Mesodermal cell (in vitro differentiated cells): ENCODE measurements around the gene DNAAF2.
"Not testable (repeated sequence)": the region's sequence is repeated elsewhere in the genome, so short reads cannot be mapped to it uniquely, and the experiment has no call there.

Source experiments
- H3K27ac ChIP-seq: 2 replicates; pipeline ENCODE4 v1.7.0; 2013; ENCODE audit warnings: mild to moderate bottlenecking, low read depth, low read length, moderate library complexity; ENCODE audit not compliant: severe bottlenecking
- H3K36me3 ChIP-seq: 2 replicates; pipeline ENCODE4 v1.7.1; 2013; ENCODE audit warnings: mild to moderate bottlenecking, low read length, moderate library complexity; ENCODE audit not compliant: control insufficient read depth, insufficient read depth
- H3K4me1 ChIP-seq: one replicate; pipeline ENCODE4 v1.7.1; 2013; ENCODE audit warnings: mild to moderate bottlenecking, low read length; ENCODE audit not compliant: insufficient read depth, control insufficient read depth, poor library complexity, severe bottlenecking
- H3K4me3 ChIP-seq: 2 replicates; pipeline ENCODE4 v1.7.0; 2013; ENCODE audit warnings: low read length, control low read depth, mild to moderate bottlenecking; ENCODE audit not compliant: insufficient read depth, poor library complexity, severe bottlenecking; ENCODE audit errors: extremely low read depth
- H3K9me3 ChIP-seq: 2 replicates; pipeline ENCODE4 v1.7.1; 2013; ENCODE audit warnings: mild to moderate bottlenecking, low read length, moderate library complexity; ENCODE audit not compliant: control insufficient read depth
- WGBS, 2 experiments: methylation state at CpG; one replicate each; pipeline ENCODE4 v1.1.5; 2013; ENCODE audit warnings: missing lambda C conversion rate in 2 of 2; ENCODE audit not compliant: insufficient coverage in 2 of 2; 5-methylcytosine and 5-hydroxymethylcytosine counted together

Gene DNAAF2

DNA sequence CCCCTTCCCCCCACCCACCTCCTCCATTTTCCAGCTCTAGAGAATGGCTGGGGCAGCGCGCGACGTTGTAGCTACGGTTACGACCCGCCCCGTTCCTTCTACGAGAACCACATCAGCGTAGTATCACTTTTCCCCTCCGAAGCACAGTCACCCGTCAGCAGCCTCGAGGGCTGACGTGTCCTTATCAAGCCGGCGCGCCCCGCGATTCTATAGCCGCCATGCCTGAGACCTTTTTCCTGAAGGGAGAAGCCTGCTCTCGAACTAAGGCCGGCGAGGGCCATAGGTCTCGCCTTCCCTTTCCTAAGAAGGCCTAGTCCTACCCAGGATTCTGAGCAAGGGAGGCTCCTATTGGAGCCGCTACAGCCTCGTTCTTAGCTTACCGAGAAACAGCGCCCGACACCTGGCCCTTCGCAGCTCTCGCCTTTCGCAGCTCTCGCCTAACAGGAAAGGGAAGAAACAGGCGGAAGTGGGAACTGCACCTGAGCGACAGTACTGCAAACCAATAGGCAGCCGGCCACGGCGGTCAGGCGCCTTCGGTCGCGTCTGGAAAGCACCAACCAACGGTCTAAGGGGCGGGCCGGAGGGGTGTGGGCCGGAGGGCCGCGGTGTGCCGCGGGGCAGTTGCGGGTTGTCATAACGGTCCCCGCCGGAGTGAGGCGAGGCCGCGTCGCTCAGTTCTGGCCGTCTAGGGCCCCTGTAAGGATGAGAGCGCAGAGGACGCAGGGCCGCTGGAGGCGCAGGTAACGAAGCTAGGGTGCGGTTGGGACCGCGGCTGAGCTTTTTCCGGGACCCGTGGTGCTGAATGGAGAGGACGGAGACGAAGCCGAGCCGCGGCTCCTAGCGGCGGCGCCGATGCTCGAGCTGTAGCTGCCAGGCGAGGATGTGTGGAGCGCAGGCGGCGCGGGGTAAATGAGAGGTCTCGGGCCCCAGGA lies 14.6 kb downstream of the DNAAF2 start, which contains the start of the genes MGAT2 and RPL36AL:
TSS of gene MGAT2 (plus strand) at position 618 of the 932 bp plus-strand sequence. CDS start 470 bp downstream, outside the sequence.
TSS of gene RPL36AL (minus strand) at position 445 of the 932 bp plus-strand sequence. CDS start 1,522 bp downstream, outside the sequence.
- WGBS, 2 experiments: 0 to 1% methylated on average over 56 to 67 of the region's 85 CpGs
- H3K4me3 ChIP-seq: peak within 1 kb of the TSS; percentile 91
- peaks cover 40% of the 10 kb centered on the region for H3K36me3 ChIP-seq
- H3K4me1 ChIP-seq: peaks cover 6% of the 10 kb centered on the region
- peak within 1 kb of the TSS; percentile 97 for H3K27ac ChIP-seq
- no peaks in the 10 kb centered on the region for H3K9me3 ChIP-seq

DNA sequence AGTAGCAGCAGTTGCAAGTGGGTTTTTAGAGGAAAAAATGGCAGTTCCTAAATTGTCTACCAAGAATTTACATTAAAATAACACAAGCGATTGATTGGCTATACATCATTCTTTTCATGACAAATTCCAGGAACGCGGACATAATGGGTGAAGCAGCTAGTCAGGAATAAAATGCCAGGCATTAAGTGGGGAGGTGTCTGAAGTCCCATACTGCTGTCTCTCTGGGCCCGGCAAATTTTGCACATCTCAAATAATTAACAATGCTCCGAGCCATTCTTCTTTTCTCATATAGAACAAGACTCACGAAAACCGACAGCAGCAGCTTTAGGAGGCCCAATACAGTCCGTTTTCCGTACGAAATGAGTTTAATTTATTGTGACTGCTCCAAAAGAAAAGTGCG lies 15.3 kb downstream of the DNAAF2 start:
- no peaks in the 10 kb centered on the region for H3K9me3 ChIP-seq
- H3K36me3 ChIP-seq: peaks cover 45% of the 10 kb centered on the region
- WGBS, 2 experiments: 0% methylated on average over 1 to 6 of the region's 11 CpGs
- H3K4me3 ChIP-seq: peak overlapping the region; percentile 91
- H3K4me1 ChIP-seq: peaks cover 6% of the 10 kb centered on the region
- H3K27ac ChIP-seq: peak overlapping the region; percentile 97

DNA sequence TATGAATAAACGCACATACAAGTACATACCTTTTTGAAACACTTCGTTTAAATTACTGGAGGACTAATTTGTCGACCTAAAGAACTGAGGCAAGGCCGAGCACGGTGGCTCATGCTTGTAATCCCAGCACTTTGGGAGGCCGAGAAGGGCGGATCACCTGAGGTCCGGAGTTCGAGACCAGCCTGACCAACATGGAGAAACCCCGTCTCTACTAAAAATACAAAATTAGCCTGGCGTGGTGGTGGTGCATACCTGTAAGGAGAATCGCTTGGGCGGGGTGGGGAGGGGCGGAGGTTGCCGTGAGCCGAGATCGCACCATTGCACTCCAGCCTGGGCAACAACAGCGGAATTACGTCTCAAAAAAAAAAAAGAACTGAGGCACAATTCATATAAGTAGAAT lies 15.8 kb downstream of the DNAAF2 start:
- H3K9me3 ChIP-seq, H3K4me1 ChIP-seq: not testable (repeated sequence)
- H3K36me3 ChIP-seq: peaks cover 46% of the 10 kb centered on the region
- H3K4me3 ChIP-seq: peak overlapping the region; percentile 91
- WGBS, 2 experiments: 70 to 74% methylated on average over 11 to 12 of the region's 19 CpGs
- H3K27ac ChIP-seq: peak overlapping the region; percentile 97

DNA sequence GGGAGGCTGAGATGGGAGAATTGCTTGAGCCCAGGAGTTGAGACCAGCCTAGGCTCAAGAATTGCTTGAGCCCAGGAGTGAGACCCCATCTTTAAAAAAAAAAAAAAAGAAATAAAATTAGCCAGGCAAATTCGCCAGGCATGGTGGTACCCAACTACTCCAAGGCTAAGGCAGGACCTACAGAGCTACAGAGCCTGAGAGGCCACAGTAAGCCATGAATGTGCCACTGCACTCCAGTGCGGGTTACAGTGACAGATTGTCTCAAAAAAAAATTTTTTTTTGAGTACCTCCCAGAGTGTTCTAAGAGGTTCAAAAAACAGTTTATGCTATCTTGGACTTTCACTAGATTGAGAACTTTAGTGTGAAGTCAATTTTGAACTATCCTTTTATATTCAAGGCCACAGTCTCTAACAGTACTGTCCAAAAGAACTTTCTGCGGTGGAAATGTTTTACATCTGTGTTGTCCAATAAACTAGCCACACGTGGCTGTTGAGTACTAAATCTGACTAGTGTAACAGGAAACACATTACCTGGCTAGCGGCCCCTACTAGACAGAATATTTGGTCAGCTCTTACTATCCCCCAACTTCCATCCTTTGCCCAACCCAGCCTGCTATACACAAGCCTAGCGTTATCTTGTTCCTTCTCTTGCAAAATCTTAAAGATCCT lies 17.1 kb downstream of the DNAAF2 start:
- no peak overlapping the region for H3K27ac ChIP-seq
- H3K4me1 ChIP-seq: peaks cover 6% of the 10 kb centered on the region
- peaks cover 44% of the 10 kb centered on the region for H3K36me3 ChIP-seq
- H3K9me3 ChIP-seq: no peaks in the 10 kb centered on the region
- WGBS, 2 experiments: 94 to 96% methylated on average over 2 to 6 of the region's 6 CpGs
- no peak overlapping the region for H3K4me3 ChIP-seq

DNA sequence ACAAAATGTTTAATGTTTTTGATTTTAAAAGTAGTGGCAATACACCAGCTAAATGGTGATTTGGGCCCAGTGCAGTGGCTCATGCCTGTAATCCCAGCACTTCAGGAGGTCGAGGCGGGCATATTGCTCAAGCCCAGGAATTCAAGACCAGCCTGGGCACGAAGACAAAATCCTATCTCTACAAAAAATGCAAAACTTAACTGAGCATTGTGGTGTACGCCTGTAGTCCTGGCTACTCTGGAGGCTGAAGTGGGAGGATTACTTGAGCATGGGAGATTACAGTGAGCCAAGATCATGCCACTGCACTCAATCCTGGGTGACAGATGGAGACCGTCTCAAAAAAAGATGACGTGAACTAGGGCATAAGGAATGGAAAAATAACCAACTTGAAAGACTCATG lies 19.3 kb downstream of the DNAAF2 start:
- no peak overlapping the region for H3K27ac ChIP-seq
- WGBS, 2 experiments: 94 to 100% methylated on average over 3 to 4 of the region's 6 CpGs

DNA sequence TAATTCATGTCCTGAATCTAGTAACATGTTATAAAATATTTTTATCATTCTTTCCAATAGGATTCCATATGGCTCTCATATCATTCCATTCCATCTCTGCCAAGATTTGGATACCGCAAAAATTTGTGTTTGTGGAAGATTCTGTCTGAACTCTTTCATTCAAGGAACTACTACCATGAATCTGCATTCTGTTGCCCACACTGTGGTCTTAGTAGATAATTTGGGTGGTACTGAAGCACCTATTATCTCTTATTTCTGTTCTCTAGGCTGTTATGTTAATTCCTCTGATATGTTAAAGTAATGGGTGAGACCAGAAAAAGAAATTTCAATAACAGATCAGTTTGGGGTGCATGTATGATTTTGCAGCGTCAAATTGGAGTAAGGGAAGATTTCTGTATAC lies 20.8 kb downstream of the DNAAF2 start:
- Histone ChIP-seq H3K4me1 (no peaks in the 10 kb centered on the region), H3K4me3 (no peak overlapping the region), H3K9me3 (no peaks in the 10 kb centered on the region), H3K27ac (no peak overlapping the region), H3K36me3 (peaks cover 49% of the 10 kb centered on the region)
- no CpG with 5 or more reads among the region's 2 CpGs for WGBS, 2 experiments

More for the DNA sequence above, 19.3 kb downstream of the DNAAF2 start:
- Histone ChIP-seq H3K9me3 (no peaks in the 10 kb centered on the region), H3K36me3 (peaks cover 43% of the 10 kb centered on the region), H3K4me1 (no peaks in the 10 kb centered on the region), H3K4me3 (no peak overlapping the region)

- WGBS, 2 experiments: 93% methylated on average over 7 to 8 of the region's 8 CpGs
- H3K9me3 ChIP-seq: no peaks in the 10 kb centered on the region
- peaks cover 47% of the 10 kb centered on the region for H3K36me3 ChIP-seq
- H3K27ac ChIP-seq: no peak overlapping the region
- peaks cover 5% of the 10 kb centered on the region for H3K4me1 ChIP-seq
- no peak overlapping the region for H3K4me3 ChIP-seq
These were observed 22.4 kb downstream of the DNAAF2 start for GRCh38 chr14:49612671-49613070.

DNA sequence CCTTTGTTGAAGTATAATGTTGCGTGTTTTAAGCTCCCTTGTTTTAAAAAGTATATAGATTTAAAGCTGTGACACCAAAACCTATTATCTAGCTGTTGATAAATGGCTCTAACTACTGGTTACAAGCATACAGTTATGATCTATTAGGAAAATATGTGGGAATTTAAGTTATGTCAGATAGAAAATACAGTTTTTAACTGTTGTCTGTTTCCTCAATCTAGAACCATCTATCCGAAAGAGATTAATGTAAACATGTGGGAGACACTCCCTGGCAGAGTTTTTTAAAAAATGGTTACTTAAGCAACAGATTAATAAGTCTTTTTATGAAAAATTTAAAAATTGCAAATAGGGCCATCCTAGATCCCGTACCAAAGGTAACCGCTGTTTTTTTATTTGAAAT lies 22.8 kb downstream of the DNAAF2 start:
- H3K4me3 ChIP-seq: no peak overlapping the region
- no peaks in the 10 kb centered on the region for H3K9me3 ChIP-seq
- H3K4me1 ChIP-seq: peaks cover 5% of the 10 kb centered on the region
- WGBS, 2 experiments: 100% methylated on average over 1 to 2 of the region's 4 CpGs
- H3K27ac ChIP-seq: no peak overlapping the region
- H3K36me3 ChIP-seq: peaks cover 47% of the 10 kb centered on the region

DNA sequence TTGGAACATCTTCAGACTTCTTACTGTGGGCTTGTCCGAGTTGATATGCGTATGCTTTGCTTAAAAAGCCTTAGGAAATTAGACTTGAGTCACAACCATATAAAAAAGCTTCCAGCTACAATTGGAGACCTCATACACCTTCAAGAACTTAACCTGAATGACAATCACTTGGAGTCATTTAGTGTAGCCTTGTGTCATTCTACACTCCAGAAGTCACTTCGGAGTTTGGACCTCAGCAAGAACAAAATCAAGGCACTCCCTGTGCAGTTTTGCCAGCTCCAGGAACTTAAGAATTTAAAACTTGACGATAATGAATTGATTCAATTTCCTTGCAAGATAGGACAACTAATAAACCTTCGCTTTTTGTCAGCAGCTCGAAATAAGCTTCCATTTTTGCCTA lies 27.5 kb downstream of the DNAAF2 start:
- Histone ChIP-seq H3K4me3 (no peak overlapping the region), H3K27ac (no peak overlapping the region), H3K4me1 (peaks cover 5% of the 10 kb centered on the region), H3K36me3 (peaks cover 64% of the 10 kb centered on the region), H3K9me3 (no peaks in the 10 kb centered on the region)
- WGBS, 2 experiments: 81 to 90% methylated on average over 4 to 6 of the region's 6 CpGs

GRCh38 chr14:49598485-49599300 lies 36.4 kb downstream of the DNAAF2 start, which contains the start of gene LRR1:
Gene LRR1, plus strand, starts transcription at chr14:49598940. Its CDS starts 81 bp downstream, at chr14:49599021.
- H3K4me3 ChIP-seq: peak within 1 kb of the TSS; percentile 88
- no peaks in the 10 kb centered on the region for H3K9me3 ChIP-seq
- 0% methylated on average over 48 to 75 of the region's 77 CpGs for WGBS, 2 experiments
- H3K36me3 ChIP-seq: peaks cover 22% of the 10 kb centered on the region
- peaks cover 4% of the 10 kb centered on the region for H3K4me1 ChIP-seq
- peak within 1 kb of the TSS; percentile 89 for H3K27ac ChIP-seq
